Uterus (tissue), 4 donors: ENCODE measurements around the gene RCE1. TPM values are rescaled to one million over a fixed set of nuclear protein-coding genes. Genes with fewer than 3 reads are reported as not detected.

Experiments
- DNase-seq, 2 donors: peaks; one replicate each; pipeline ENCODE4 v3.0.0-alpha.2; 2019 to 2020
- H3K27ac ChIP-seq, 2 donors: fragments of 200-600 bp; sonication (generic); 1 replicate in 1 of 2; 2 replicates in 1 of 2; pipeline ENCODE4 v1.5.1; 2016 to 2018
- H3K27me3 ChIP-seq, 2 donors: fragments of 200-600 bp; sonication (generic); one replicate each; pipeline ENCODE4 v1.5.1; 2018 to 2019; ENCODE audit warnings: control low read depth in 1 of 2
- H3K36me3 ChIP-seq, 2 donors: fragments of 200-600 bp; sonication (generic); one replicate each; pipeline ENCODE4 v1.5.1; 2019; ENCODE audit warnings: control low read depth in 1 of 2
- H3K4me1 ChIP-seq, 2 donors: fragments of 200-600 bp; sonication (generic); one replicate each; pipeline ENCODE4 v1.5.1; 2018 to 2019; ENCODE audit warnings: control low read depth in 1 of 2
- H3K4me3 ChIP-seq, 2 donors: fragments of 200-600 bp; sonication (generic); 1 replicate in 1 of 2; 2 replicates in 1 of 2; pipeline ENCODE4 v1.5.1; 2018 to 2019; ENCODE audit warnings: mild to moderate bottlenecking in 1 of 2
- H3K9me3 ChIP-seq, 2 donors: fragments of 200-600 bp; sonication (generic); one replicate each; pipeline ENCODE4 v1.5.1; 2019; ENCODE audit warnings: control low read depth in 1 of 2
- CTCF ChIP-seq, 4 experiments: fragments of 200-600 bp in 2 of 4; fragments of 450-650 bp in 2 of 4; sonication (generic) in 2 of 4; IDR thresholded peaks; one replicate each; pipeline ENCODE4 v1.5.1; 2016 to 2019; ENCODE audit warnings: antibody characterized with exemption in 4 of 4, mild to moderate bottlenecking in 2 of 4, moderate library complexity in 1 of 4
- POLR2A ChIP-seq, 2 donors: fragments of 450-650 bp; IDR thresholded peaks; one replicate each; pipeline ENCODE4 v1.6.1; 2016; ENCODE audit warnings: antibody characterized with exemption in 2 of 2, mild to moderate bottlenecking in 1 of 2, moderate library complexity in 1 of 2
- intact Hi-C: fragments of 100-400 bp; cut with DNase I; formaldehyde crosslinking; loops from one replicate; pipeline ENCODE4 v1.15.1; 2023; ENCODE audit warnings: low total_unique reads
- total RNA-seq, 4 donors: library from RNA; depleted of rRNA in 3 of 4; stranded (reverse); fragments of >200 nt in 3 of 4; gene quantifications; one replicate each; pipeline versions ENCODE4 v1.1.0 to v1.2.4, GENCODE V29; 2014 to 2023
- donor health status: DM: yes; HTN: yes; CAD: no.

Gene RCE1
- total RNA-seq, 4 donors from 2014 or later, result 2.3 to 19.4 (median 13.7) TPM

GRCh38 chr11:66870616-66871520 lies 27.6 kb downstream of the RCE1 start:
- TF ChIP-seq CTCF (IDR thresholded peaks at IDR 0.05) (no peak), POLR2A (IDR thresholded peaks at IDR 0.05) (no peak)

GRCh38 chr11:66871521-66871901 lies 28.3 kb downstream of the RCE1 start:
- Histone ChIP-seq H3K36me3 (no peaks in the 10 kb centered on the region), H3K27me3 (no peaks in the 10 kb centered on the region), H3K9me3 (no peaks in the 10 kb centered on the region), H3K27ac (no peak overlapping the region), H3K4me1 (no peaks in the 10 kb centered on the region), H3K4me3 (no peak overlapping the region)
- no peak for TF ChIP-seq POLR2A (IDR thresholded peaks at IDR 0.05)
- no peak for TF ChIP-seq CTCF (IDR thresholded peaks at IDR 0.05)
- DNase-seq, result no peak
- intact Hi-C loops, result no loop called here

More at GRCh38 chr11:66870616-66871520, 27.6 kb downstream of the RCE1 start:
- Histone ChIP-seq H3K4me3 (no peak overlapping the region), H3K27me3 (no peaks in the 10 kb centered on the region), H3K9me3 (no peaks in the 10 kb centered on the region), H3K36me3 (no peaks in the 10 kb centered on the region), H3K4me1 (no peaks in the 10 kb centered on the region), H3K27ac (no peak overlapping the region)
- intact Hi-C loops, result no loop called here
- DNase-seq, result no peak

GRCh38 chr11:66874232-66874631 lies 31.0 kb downstream of the RCE1 start:
- Histone ChIP-seq H3K4me1 (no peaks in the 10 kb centered on the region), H3K36me3 (no peaks in the 10 kb centered on the region), H3K4me3 (no peak overlapping the region), H3K9me3 (no peaks in the 10 kb centered on the region), H3K27ac (no peak overlapping the region), H3K27me3 (no peaks in the 10 kb centered on the region)
- DNase-seq, result no peak
- TF ChIP-seq POLR2A (IDR thresholded peaks at IDR 0.05), result no peak
- TF ChIP-seq CTCF (IDR thresholded peaks at IDR 0.05), result no peak
- intact Hi-C loops, result no loop called here

- H3K9me3 ChIP-seq, result no peaks in the 10 kb centered on the region
- H3K36me3 ChIP-seq, result no peaks in the 10 kb centered on the region
- intact Hi-C loops, result no loop called here
- no peaks in the 10 kb centered on the region for H3K27me3 ChIP-seq
- H3K27ac ChIP-seq, result no peak overlapping the region
- TF ChIP-seq POLR2A (IDR thresholded peaks at IDR 0.05) (no peak), CTCF (IDR thresholded peaks at IDR 0.05) (no peak)
- no peak overlapping the region for H3K4me3 ChIP-seq
- no peak for DNase-seq
- H3K4me1 ChIP-seq, result no peaks in the 10 kb centered on the region
Observed at GRCh38 chr11:66875378-66875777, 32.1 kb downstream of the RCE1 start.

- H3K36me3 ChIP-seq, result no peaks in the 10 kb centered on the region
- H3K4me1 ChIP-seq, result no peaks in the 10 kb centered on the region
- no peak overlapping the region for H3K27ac ChIP-seq
- intact Hi-C loops, result no loop called here
- DNase-seq, result no peak
- no peak overlapping the region for H3K4me3 ChIP-seq
- no peaks in the 10 kb centered on the region for H3K9me3 ChIP-seq
- TF ChIP-seq CTCF (IDR thresholded peaks at IDR 0.05), result no peak
- no peak for TF ChIP-seq POLR2A (IDR thresholded peaks at IDR 0.05)
- H3K27me3 ChIP-seq, result no peaks in the 10 kb centered on the region
Observed at GRCh38 chr11:66877588-66878385, 34.5 kb downstream of the RCE1 start.
